ENCODE data around the gene TCEANC. TPM values are rescaled to one million over a fixed set of nuclear protein-coding genes. Genes with fewer than 3 reads are reported as not detected.
A peak's percentile ranks its signal among the peaks of the same experiment; 100 is the strongest.

The TCEANC gene
- total RNA-seq, 1 donor from 2014 or later, result 2.5 TPM

GRCh38 chrX:13703135-13703534, 50.2 kb downstream of the TCEANC start:
- no peak for DNase-seq (ENCODE audit: low spot score)
- Mint-ChIP-seq H3K36me3 (ENCODE audit: low read depth) (peaks cover 2% of the 10 kb centered on the region), H3K4me3 (ENCODE audit: unreplicated experiment) (no peak overlapping the region), H3K27ac (ENCODE audit: unreplicated experiment) (peak overlapping the region; percentile 12), H3K4me1 (ENCODE audit: low read depth) (peaks cover 13% of the 10 kb centered on the region), H3K9me3 (ENCODE audit: low read depth) (no peaks in the 10 kb centered on the region), H3K27me3 (ENCODE audit: low read depth) (no peaks in the 10 kb centered on the region)
- TF ChIP-seq CTCF (IDR thresholded peaks at IDR 0.05), result no peak

- peak overlapping the region; percentile 20 for H3K27ac Mint-ChIP-seq (ENCODE audit: unreplicated experiment)
- H3K27me3 Mint-ChIP-seq (ENCODE audit: low read depth), result no peaks in the 10 kb centered on the region
- H3K4me3 Mint-ChIP-seq (ENCODE audit: unreplicated experiment), result no peak overlapping the region
- peaks cover 2% of the 10 kb centered on the region for H3K36me3 Mint-ChIP-seq (ENCODE audit: low read depth)
- peaks cover 13% of the 10 kb centered on the region for H3K4me1 Mint-ChIP-seq (ENCODE audit: low read depth)
- TF ChIP-seq CTCF (IDR thresholded peaks at IDR 0.05), result no peak
- DNase-seq (ENCODE audit: low spot score), result no peak
- H3K9me3 Mint-ChIP-seq (ENCODE audit: low read depth), result no peaks in the 10 kb centered on the region
Observed at GRCh38 chrX:13703589-13703988, 50.6 kb downstream of the TCEANC start.

GRCh38 chrX:13711141-13711540, 58.2 kb downstream of the TCEANC start:
- no peak overlapping the region for H3K27ac Mint-ChIP-seq (ENCODE audit: unreplicated experiment)

More at GRCh38 chrX:13711141-13711540, 58.2 kb downstream of the TCEANC start:
- no peak for TF ChIP-seq CTCF (IDR thresholded peaks at IDR 0.05)
- Mint-ChIP-seq H3K36me3 (ENCODE audit: low read depth) (peaks cover 6% of the 10 kb centered on the region), H3K9me3 (ENCODE audit: low read depth) (peaks cover 2% of the 10 kb centered on the region), H3K4me1 (ENCODE audit: low read depth) (no peaks in the 10 kb centered on the region), H3K27me3 (ENCODE audit: low read depth) (no peaks in the 10 kb centered on the region), H3K4me3 (ENCODE audit: unreplicated experiment) (no peak overlapping the region)
- no peak for DNase-seq (ENCODE audit: low spot score)

Other genes with a start within 250 kb of the TCEANC start
- gene EGFL6, start 83.5 kb upstream of the TCEANC start, total RNA-seq, result 0.18 to 0.22 TPM in 2 of 3 replicates, not detected in the other
- gene RAB9A, start 36.0 kb downstream of the TCEANC start, total RNA-seq, result 18.8 to 31.3 TPM (median 29.2 TPM) in 3 replicates
- gene TRAPPC2, start 81.5 kb downstream of the TCEANC start, total RNA-seq, result 15.4 to 17.3 TPM (median 15.9 TPM) in 3 replicates
- 17.8 to 19.4 TPM (median 18.1 TPM) in 3 replicates for gene OFD1, start 81.6 kb downstream of the TCEANC start, total RNA-seq
- 6.4 to 31.7 TPM (median 28.8 TPM) in 3 replicates for gene GPM6B, start 164.0 kb downstream of the TCEANC start, total RNA-seq

Data from chondrocyte (in vitro differentiated cells).